Suprapubic skin (tissue), 4 donors: ENCODE measurements around the gene SHANK3. TPM values are rescaled to one million over a fixed set of nuclear protein-coding genes. Genes with fewer than 3 reads are reported as not detected.
"Not testable (repeated sequence)": the region's sequence is repeated elsewhere in the genome, so short reads cannot be mapped to it uniquely, and the experiment has no call there.

Source experiments
- DNase-seq, 2 donors: peaks; one replicate each; pipeline ENCODE4 v3.0.0-alpha.2; 2019; ENCODE audit warnings: low spot score in 2 of 2
- H3K27ac ChIP-seq: fragments of 200-600 bp; sonication (generic); one replicate; pipeline ENCODE4 v1.5.1; 2019
- H3K27me3 ChIP-seq: fragments of 200-600 bp; sonication (generic); one replicate; pipeline ENCODE4 v1.5.1; 2019
- H3K36me3 ChIP-seq: fragments of 200-600 bp; sonication (generic); one replicate; pipeline ENCODE4 v1.5.1; 2019
- H3K4me1 ChIP-seq: fragments of 200-600 bp; sonication (generic); one replicate; pipeline ENCODE4 v1.5.1; 2019
- H3K4me3 ChIP-seq: fragments of 200-600 bp; sonication (generic); one replicate; pipeline ENCODE4 v1.5.1; 2019; ENCODE audit warnings: mild to moderate bottlenecking
- H3K9me3 ChIP-seq: fragments of 200-600 bp; sonication (generic); one replicate; pipeline ENCODE4 v1.5.1; 2019
- EP300 ChIP-seq: sonication (generic); formaldehyde crosslinking; IDR thresholded peaks from one replicate; pipeline ENCODE4 v1.6.1; 2017; ENCODE audit warnings: antibody characterized with exemption
- POLR2A ChIP-seq, 2 donors: fragments of 450-650 bp; IDR thresholded peaks; one replicate each; pipeline ENCODE4 v1.6.1; 2017; ENCODE audit warnings: antibody characterized with exemption in 2 of 2, mild to moderate bottlenecking in 2 of 2, moderate library complexity in 2 of 2
- POLR2AphosphoS5 ChIP-seq, 3 donors: sonication (generic); formaldehyde crosslinking; IDR thresholded peaks; one replicate each; pipeline ENCODE4 v1.6.1; 2017; ENCODE audit warnings: antibody characterized with exemption in 3 of 3
- WGBS: methylation state at CpG from one replicate; pipeline ENCODE4 v1.1.5; 2018; 5-methylcytosine and 5-hydroxymethylcytosine counted together
- total RNA-seq, 4 donors: library from RNA; depleted of rRNA; stranded (reverse); fragments of >200 nt; gene quantifications; one replicate each; pipeline ENCODE4 v1.1.0, GENCODE V29; 2016
- TF ChIP-seq, protein P1 (sequence below), 2 donors: fragments of 200-600 bp in 1 of 2; fragments of 450-650 bp in 1 of 2; sonication (generic) in 1 of 2; IDR thresholded peaks; one replicate each; pipeline ENCODE4 v1.5.1; 2016 to 2019; ENCODE audit warnings: antibody characterized with exemption in 2 of 2, mild to moderate bottlenecking in 1 of 2, moderate library complexity in 1 of 2

SHANK3 gene
- total RNA-seq, 4 donors from 2014 or later: 2.9 to 15.9 (median 9.5) TPM

- Histone ChIP-seq H3K36me3 (no peaks in the 10 kb centered on the region), H3K9me3 (no peaks in the 10 kb centered on the region), H3K4me1 (peaks cover 17% of the 10 kb centered on the region), H3K27me3 (no peaks in the 10 kb centered on the region), H3K27ac (no peak overlapping the region), H3K4me3 (no peak overlapping the region)
- WGBS: 73% methylated on average over 5 of the region's 5 CpGs
- DNase-seq: peak in 1 of 2 donors; percentile 11
- TF ChIP-seq POLR2A (IDR thresholded peaks at IDR 0.05): no peak
- TF ChIP-seq, protein P1, sequence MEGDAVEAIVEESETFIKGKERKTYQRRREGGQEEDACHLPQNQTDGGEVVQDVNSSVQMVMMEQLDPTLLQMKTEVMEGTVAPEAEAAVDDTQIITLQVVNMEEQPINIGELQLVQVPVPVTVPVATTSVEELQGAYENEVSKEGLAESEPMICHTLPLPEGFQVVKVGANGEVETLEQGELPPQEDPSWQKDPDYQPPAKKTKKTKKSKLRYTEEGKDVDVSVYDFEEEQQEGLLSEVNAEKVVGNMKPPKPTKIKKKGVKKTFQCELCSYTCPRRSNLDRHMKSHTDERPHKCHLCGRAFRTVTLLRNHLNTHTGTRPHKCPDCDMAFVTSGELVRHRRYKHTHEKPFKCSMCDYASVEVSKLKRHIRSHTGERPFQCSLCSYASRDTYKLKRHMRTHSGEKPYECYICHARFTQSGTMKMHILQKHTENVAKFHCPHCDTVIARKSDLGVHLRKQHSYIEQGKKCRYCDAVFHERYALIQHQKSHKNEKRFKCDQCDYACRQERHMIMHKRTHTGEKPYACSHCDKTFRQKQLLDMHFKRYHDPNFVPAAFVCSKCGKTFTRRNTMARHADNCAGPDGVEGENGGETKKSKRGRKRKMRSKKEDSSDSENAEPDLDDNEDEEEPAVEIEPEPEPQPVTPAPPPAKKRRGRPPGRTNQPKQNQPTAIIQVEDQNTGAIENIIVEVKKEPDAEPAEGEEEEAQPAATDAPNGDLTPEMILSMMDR (IDR thresholded peaks at IDR 0.05): no peak
- no peak for TF ChIP-seq EP300
- TF ChIP-seq POLR2AphosphoS5 (IDR thresholded peaks at IDR 0.05): no peak
Measured at GRCh38 chr22:50633086-50633485, 39.5 kb upstream of the SHANK3 start.

GRCh38 chr22:50633771-50634170 lies 38.9 kb upstream of the SHANK3 start:
- Histone ChIP-seq H3K9me3 (no peaks in the 10 kb centered on the region), H3K27me3 (no peaks in the 10 kb centered on the region), H3K4me1 (peaks cover 11% of the 10 kb centered on the region), H3K36me3 (no peaks in the 10 kb centered on the region), H3K27ac (no peak overlapping the region), H3K4me3 (no peak overlapping the region)
- 86% methylated on average over 11 of the region's 11 CpGs for WGBS
- DNase-seq: peak in 1 of 2 donors; percentile 29
- TF ChIP-seq EP300 (no peak), POLR2AphosphoS5 (IDR thresholded peaks at IDR 0.05) (no peak), POLR2A (IDR thresholded peaks at IDR 0.05) (no peak)
- TF ChIP-seq, protein P1 (IDR thresholded peaks at IDR 0.05): no peak

DNA sequence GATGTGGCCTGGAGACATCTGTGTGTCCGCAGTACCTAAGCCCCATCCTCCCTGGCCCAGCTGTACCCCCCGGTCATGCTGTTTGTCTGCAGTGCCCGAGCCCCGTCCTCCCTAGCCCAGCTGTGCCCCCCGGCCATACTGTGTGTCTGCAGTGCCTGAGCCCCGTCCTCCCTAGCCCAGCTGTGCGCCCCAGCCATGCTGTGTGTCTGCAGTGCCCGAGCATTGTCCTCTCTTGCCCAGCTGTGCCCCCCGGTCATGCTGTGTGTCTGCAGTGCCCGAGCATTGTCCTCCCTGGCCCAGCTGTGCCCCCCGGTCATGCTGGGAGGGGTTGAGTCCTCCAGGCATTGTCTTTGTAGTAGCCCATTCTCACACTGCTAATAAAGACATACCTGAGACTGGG lies 37.0 kb upstream of the SHANK3 start:
- 94% methylated on average over 9 of the region's 11 CpGs for WGBS
- Histone ChIP-seq H3K36me3 (no peaks in the 10 kb centered on the region), H3K4me1 (no peaks in the 10 kb centered on the region), H3K27me3 (no peaks in the 10 kb centered on the region), H3K9me3 (no peaks in the 10 kb centered on the region), H3K4me3 (no peak overlapping the region), H3K27ac (no peak overlapping the region)
- TF ChIP-seq POLR2AphosphoS5 (IDR thresholded peaks at IDR 0.05): no peak
- TF ChIP-seq POLR2A (IDR thresholded peaks at IDR 0.05): no peak
- TF ChIP-seq EP300: no peak
- TF ChIP-seq, protein P1 (IDR thresholded peaks at IDR 0.05): no peak
- DNase-seq: peak in 1 of 2 donors; percentile 50

- peak in 1 of 2 donors; percentile 11 for DNase-seq
- WGBS: 94% methylated on average over 12 of the region's 12 CpGs
Measured at GRCh38 chr22:50640296-50640695, 32.3 kb upstream of the SHANK3 start.

GRCh38 chr22:50640857-50641647 lies 31.6 kb upstream of the SHANK3 start:
- peak in 1 of 2 donors; percentile 72 for DNase-seq
- Histone ChIP-seq H3K36me3 (no peaks in the 10 kb centered on the region), H3K4me1 (peaks cover 13% of the 10 kb centered on the region), H3K9me3 (no peaks in the 10 kb centered on the region), H3K27ac (peak overlapping the region; percentile 4), H3K4me3 (no peak overlapping the region), H3K27me3 (peaks cover 43% of the 10 kb centered on the region)
- TF ChIP-seq EP300: no peak
- TF ChIP-seq, protein P1 (IDR thresholded peaks at IDR 0.05): no peak
- no peak for TF ChIP-seq POLR2AphosphoS5 (IDR thresholded peaks at IDR 0.05)
- TF ChIP-seq POLR2A (IDR thresholded peaks at IDR 0.05): no peak
- 74% methylated on average over 13 of the region's 15 CpGs for WGBS

More at GRCh38 chr22:50640296-50640695, 32.3 kb upstream of the SHANK3 start:
- H3K27ac ChIP-seq, H3K9me3 ChIP-seq, H3K4me3 ChIP-seq, H3K36me3 ChIP-seq: not testable (repeated sequence)
- H3K4me1 ChIP-seq: peaks cover 13% of the 10 kb centered on the region
- H3K27me3 ChIP-seq: peaks cover 35% of the 10 kb centered on the region
